GM18907 (cell line): ENCODE data around the gene AGER.
"Not testable (repeated sequence)": the region's sequence is repeated elsewhere in the genome, so short reads cannot be mapped to it uniquely, and the experiment has no call there.

Experiments
- ATAC-seq: cut with Tn5 transposase; IDR thresholded peaks from one replicate; pipeline ENCODE4 v1.9.1; 2021; ENCODE audit warnings: mild to moderate bottlenecking, moderate library complexity; ENCODE audit not compliant: unreplicated experiment

AGER gene

GRCh38 chr6:32200711-32201475 lies 16.8 kb upstream of the AGER start:
- no peak for ATAC-seq

- ATAC-seq, result no peak
Observed at GRCh38 chr6:32198866-32199265, 14.8 kb upstream of the AGER start.

GRCh38 chr6:32198345-32198696 lies 14.3 kb upstream of the AGER start:
- ATAC-seq, result no peak

DNA sequence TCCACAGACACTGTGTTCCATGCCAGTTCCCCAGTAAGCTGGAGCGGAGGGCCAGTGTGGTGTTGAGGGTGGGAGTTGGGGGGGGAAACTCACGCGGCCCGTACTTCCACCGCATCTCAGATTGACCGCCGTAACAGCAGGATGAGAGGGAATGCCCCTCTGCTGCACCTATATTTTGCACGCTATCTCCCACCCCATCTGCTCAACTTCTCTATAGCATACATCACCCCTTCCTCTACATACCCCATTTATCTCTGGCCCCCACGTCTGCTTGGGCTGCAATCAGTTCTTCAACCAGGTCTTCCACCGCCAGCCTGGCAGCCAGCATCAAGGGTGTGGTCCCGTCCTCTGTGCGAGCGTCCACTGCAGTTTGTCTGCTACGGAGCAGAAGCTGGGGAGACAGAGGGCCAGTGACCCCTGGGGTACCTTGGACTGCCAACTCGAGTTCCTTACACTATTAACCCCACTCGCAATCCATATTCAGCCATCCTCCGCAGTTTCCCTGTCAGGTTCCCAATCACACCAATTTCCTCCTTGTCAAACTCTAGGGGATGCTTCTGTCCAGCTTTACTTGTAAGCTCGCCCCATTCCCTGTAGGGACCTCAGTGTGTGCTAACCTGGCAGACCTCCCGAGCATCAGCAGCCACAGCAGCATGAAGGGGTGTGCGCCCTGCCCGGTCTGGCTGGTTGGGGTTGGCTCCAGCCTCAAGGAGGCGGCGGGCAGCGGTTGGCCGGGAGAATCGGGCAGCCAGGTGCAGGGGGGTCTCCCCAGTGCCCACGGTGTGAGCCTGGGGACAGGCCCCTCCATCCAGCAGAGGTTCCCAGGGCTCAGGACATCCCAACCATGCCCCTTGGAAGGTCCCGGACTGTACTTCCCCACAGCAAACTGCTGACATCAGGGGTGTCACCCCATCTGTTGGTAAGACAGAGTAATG lies 12.9 kb upstream of the AGER start:
- no peak for ATAC-seq

- ATAC-seq, result peak; percentile 77
Observed at GRCh38 chr6:32195902-32196681, 12.0 kb upstream of the AGER start.

DNA sequence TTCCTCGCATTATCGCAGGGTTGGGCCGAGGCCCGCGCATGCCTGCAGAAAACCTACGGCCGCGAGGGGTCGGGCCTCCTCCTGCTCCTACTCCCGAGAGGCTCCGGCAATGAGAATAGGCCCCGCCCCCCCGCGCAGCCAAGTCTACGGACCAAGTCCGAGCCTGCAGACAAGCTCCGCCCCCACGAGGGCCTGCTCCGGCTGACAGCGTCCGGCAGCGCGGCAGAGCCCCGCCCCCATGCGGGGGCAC lies 11.5 kb upstream of the AGER start:
- no peak for ATAC-seq

- peak; percentile 70 for ATAC-seq
Observed at GRCh38 chr6:32194825-32195651, 11.0 kb upstream of the AGER start.

- ATAC-seq, result no peak
Observed at GRCh38 chr6:32194388-32194787, 10.3 kb upstream of the AGER start.

- ATAC-seq, result not testable (repeated sequence)
Observed at GRCh38 chr6:32193096-32193495, 9.0 kb upstream of the AGER start.

DNA sequence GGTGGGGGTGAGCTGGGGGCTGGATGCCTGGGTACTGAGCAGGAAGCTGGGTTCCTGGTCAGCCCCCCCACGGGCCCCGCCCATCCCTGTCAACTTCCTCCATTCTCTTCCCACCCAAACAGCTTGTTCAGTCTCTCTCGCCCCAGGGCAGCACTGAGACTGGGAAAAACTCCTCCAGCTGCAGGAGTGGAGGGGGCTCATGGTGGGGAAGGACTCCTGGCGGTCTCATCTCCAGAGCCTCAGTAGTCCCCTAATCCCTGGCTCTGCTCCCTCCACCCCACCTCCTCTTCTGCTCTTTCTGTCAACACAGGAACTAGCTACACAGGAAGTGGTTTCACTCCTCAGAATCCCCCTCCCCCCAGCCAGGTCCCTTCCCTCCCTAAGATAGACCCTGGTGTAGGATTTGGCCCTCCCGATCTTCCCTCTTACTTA lies 8.6 kb upstream of the AGER start, which contains the start of gene GPSM3:
GPSM3 (minus strand) TSS at position 36 of the 432 bp plus-strand sequence. CDS start 130 bp downstream, outside the sequence.
- no peak for ATAC-seq

GRCh38 chr6:32191696-32192607 lies 7.9 kb upstream of the AGER start:
- no peak for ATAC-seq

- no peak for ATAC-seq
Observed at GRCh38 chr6:32190911-32191677, 7.0 kb upstream of the AGER start.

- ATAC-seq, result peak; percentile 55
Observed at GRCh38 chr6:32190054-32190851, 6.2 kb upstream of the AGER start, which contains the start of gene PBX2. Gene PBX2, minus strand, starts transcription at chr6:32190202. Its CDS starts 287 bp downstream, at chr6:32189915.

DNA sequence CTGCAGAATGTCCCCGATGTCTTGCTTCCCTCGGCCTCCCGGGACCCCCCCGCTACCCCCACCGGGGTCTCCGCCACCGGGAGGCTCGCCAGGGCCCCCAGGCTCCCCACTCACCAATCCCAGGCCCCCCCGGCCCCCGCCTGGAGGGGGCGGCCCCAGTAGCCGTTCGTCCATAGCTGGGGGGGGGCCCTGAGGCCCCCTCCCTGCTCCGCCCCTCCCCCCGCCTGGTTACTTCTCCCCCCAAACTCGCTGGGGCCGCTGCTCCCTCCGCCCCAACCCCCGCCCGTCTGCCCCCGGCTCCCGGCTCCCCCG lies 5.6 kb upstream of the AGER start:
- no peak for ATAC-seq

DNA sequence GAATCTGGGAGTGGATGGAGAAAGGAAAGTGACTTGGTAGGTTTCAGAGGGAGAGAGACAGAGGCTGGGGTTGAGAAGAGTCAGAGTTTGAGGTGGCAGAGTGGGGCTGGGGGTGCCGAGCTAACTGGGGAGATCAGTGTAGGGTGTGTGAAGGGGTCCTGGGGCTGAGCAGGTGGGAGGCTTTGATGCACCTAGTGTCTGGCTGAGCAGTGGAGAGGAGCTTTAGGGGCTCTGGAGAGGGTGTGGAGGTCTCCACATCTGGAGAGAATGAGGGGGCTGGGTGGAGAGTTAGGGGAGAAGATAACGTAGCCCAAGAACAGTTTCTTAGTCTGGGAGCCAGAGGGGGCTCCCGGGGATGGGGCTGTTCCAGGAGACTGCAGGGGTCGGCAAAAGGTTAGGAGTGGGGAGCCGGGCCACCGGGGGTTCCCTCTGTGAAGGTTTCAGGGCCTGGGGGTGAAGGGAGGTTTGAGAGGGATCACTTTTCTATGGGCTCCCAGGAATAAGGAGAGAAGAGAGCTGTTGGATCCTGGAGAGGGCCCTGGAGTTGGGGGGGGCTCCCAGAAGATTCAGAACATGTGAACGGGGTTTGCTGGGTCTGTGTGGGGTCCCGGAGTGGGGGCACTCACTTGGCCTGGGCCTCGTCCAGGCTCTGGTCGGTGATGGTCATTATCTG lies 5.2 kb upstream of the AGER start:
- no peak for ATAC-seq

- ATAC-seq, result no peak
Observed at GRCh38 chr6:32188381-32189068, 4.5 kb upstream of the AGER start.
